MCF 10A (cell line): ENCODE measurements around the gene NKX2-1. TPM values are rescaled to one million over a fixed set of nuclear protein-coding genes. Genes with fewer than 3 reads are reported as not detected.
A peak's percentile ranks its signal among the peaks of the same experiment; 100 is the strongest.

Source experiments
- Bru-seq: library from RNA; stranded (reverse); fragments of 400-500 nt; gene quantifications from one replicate; lab custom pipeline; 2021; lab: Mats Ljungman, UMichigan
- BruChase-seq, 2 experiments: library from RNA; stranded (reverse); fragments of 400-500 nt; gene quantifications; one replicate each; lab custom pipeline; 2021; lab: Mats Ljungman, UMichigan
- BruUV-seq: library from RNA; stranded (reverse); fragments of 400-500 nt; replicated peaks from 2 replicates; lab custom pipeline; 2021; lab: Mats Ljungman, UMichigan
- CTCF ChIA-PET: fragments of 300-600 bp; sonication (Branson Sonifier 250); formaldehyde crosslinking; extraction: SDS; loops from one replicate; lab custom pipeline; 2021; ENCODE audit warnings: antibody characterized with exemption, inconsistent platforms; lab: Yijun Ruan, JAX
- POLR2A ChIA-PET: fragments of 300-600, 350-650 bp; sonication (Branson Sonifier 250); formaldehyde crosslinking; extraction: SDS; loops from one replicate; lab custom pipeline; 2020; ENCODE audit warnings: antibody characterized with exemption, inconsistent platforms; lab: Yijun Ruan, JAX
- DNase-seq: peaks from one replicate; pipeline ENCODE4 v3.0.0-alpha.2; 2018; ENCODE audit not compliant: unreplicated experiment
- H3K27ac Mint-ChIP-seq: one replicate; pipeline ENCODE4 v1.8.0; 2022; ENCODE audit warnings: mild to moderate bottlenecking, low read depth, mixed read lengths; ENCODE audit not compliant: unreplicated experiment
- H3K27me3 Mint-ChIP-seq: one replicate; pipeline ENCODE4 v1.8.0; 2022; ENCODE audit warnings: mixed read lengths; ENCODE audit not compliant: insufficient read depth, unreplicated experiment
- H3K36me3 Mint-ChIP-seq: one replicate; pipeline ENCODE4 v1.8.0; 2022; ENCODE audit warnings: mild to moderate bottlenecking, moderate library complexity, mixed read lengths; ENCODE audit not compliant: insufficient read depth, unreplicated experiment
- H3K4me1 Mint-ChIP-seq: one replicate; pipeline ENCODE4 v1.8.0; 2022; ENCODE audit warnings: mixed read lengths; ENCODE audit not compliant: insufficient read depth, unreplicated experiment
- H3K4me3 Mint-ChIP-seq: one replicate; pipeline ENCODE4 v1.8.0; 2022; ENCODE audit warnings: mild to moderate bottlenecking, moderate library complexity, mixed read lengths; ENCODE audit not compliant: unreplicated experiment
- H3K9me3 Mint-ChIP-seq: one replicate; pipeline ENCODE4 v1.8.0; 2022; ENCODE audit warnings: mixed read lengths; ENCODE audit not compliant: unreplicated experiment
- CTCF ChIP-seq: fragments of 200-600 bp; IDR thresholded peaks from one replicate; pipeline ENCODE4 v1.8.0; 2022; ENCODE audit warnings: antibody characterized with exemption, mild to moderate bottlenecking; ENCODE audit not compliant: unreplicated experiment
- intact Hi-C: fragments of 100-400 bp; cut with micrococcal nuclease; formaldehyde crosslinking; loops from 2 replicates; pipeline ENCODE4 v1.14.1; 2022
- long read RNA-seq: library from polyadenylated mRNA; stranded (forward); transcript quantifications from one replicate; pipeline ENCODE4 v2.0.0, GENCODE V29; 2022
- total RNA-seq: library from RNA; stranded (reverse); gene quantifications from 2 replicates; pipeline ENCODE4 v1.2.3, GENCODE V29; 2022

The NKX2-1 gene
- total RNA-seq (not detected in 2 replicates), Bru-seq, nascent RNA (not detected), BruChase-seq, experiment 1, labeled RNA remaining after a 6-hour chase (not detected), BruChase-seq, experiment 2, labeled RNA remaining after a 2-hour chase (not detected)
- long read RNA-seq, result 0 reads

GRCh38 chr14:36519431-36520321 is at the start of gene NKX2-1:
Gene NKX2-1, minus strand, starts transcription at chr14:36520232. Its CDS starts 103 bp downstream, at chr14:36520129.
- DNase-seq, result no peak
- Mint-ChIP-seq H3K27me3 (peaks cover 42% of the 10 kb centered on the region), H3K9me3 (no peaks in the 10 kb centered on the region), H3K36me3 (no peaks in the 10 kb centered on the region), H3K27ac (no peak within 1 kb of the TSS), H3K4me1 (no peaks in the 10 kb centered on the region), H3K4me3 (peak within 1 kb of the TSS; percentile 53)
- CTCF ChIA-PET, result interaction anchor here (0.6 to 1.1 kb wide), 4 partner anchors 18 to 1425 kb away, joined by 3 read pairs; no protein-coding TSS in a partner anchor
- POLR2A ChIA-PET, result no interaction called here
- BruUV-seq, result no TSS peak
- TF ChIP-seq CTCF, result no peak
- intact Hi-C loops, result no loop called here

- peak; percentile 47 for DNase-seq
- Mint-ChIP-seq H3K9me3 (no peaks in the 10 kb centered on the region), H3K36me3 (no peaks in the 10 kb centered on the region), H3K27me3 (peaks cover 12% of the 10 kb centered on the region), H3K4me1 (peaks cover 5% of the 10 kb centered on the region), H3K27ac (no peak overlapping the region), H3K4me3 (no peak overlapping the region)
- peak; percentile 69 for TF ChIP-seq CTCF
- no TSS peak for BruUV-seq
- CTCF ChIA-PET, result interaction anchor here (0.6 to 7.5 kb wide), 29 partner anchors 10 to 1993 kb away, joined by 3 to 157 read pairs (median 4); no protein-coding TSS in a partner anchor
- intact Hi-C loops, result loop anchor here (1.0 to 5.0 kb wide), 5 partner anchors 350 to 674 kb away; no protein-coding TSS in a partner anchor
- POLR2A ChIA-PET, result no interaction called here
Observed at GRCh38 chr14:36556811-36557433, 36.9 kb upstream of the NKX2-1 start.

GRCh38 chr14:36555998-36556743 is 36.1 kb upstream of the NKX2-1 start:
- no peak for TF ChIP-seq CTCF
- Mint-ChIP-seq H3K4me3 (no peak overlapping the region), H3K4me1 (peaks cover 5% of the 10 kb centered on the region), H3K36me3 (no peaks in the 10 kb centered on the region), H3K27ac (no peak overlapping the region), H3K9me3 (no peaks in the 10 kb centered on the region), H3K27me3 (peaks cover 4% of the 10 kb centered on the region)
- ChIA-PET CTCF (interaction anchor here (0.5 to 7.5 kb wide), 37 partner anchors 7 to 1994 kb away, joined by 3 to 157 read pairs (median 4); partner anchors contain the start of genes MBIP and NKX2-8), POLR2A (no interaction called here)
- DNase-seq, result no peak
- no TSS peak for BruUV-seq
- intact Hi-C loops, result loop anchor here (1.0 to 5.0 kb wide), 4 partner anchors 349 to 673 kb away; no protein-coding TSS in a partner anchor
